Embryonic facial prominence (tissue), 1 donor: ENCODE results near the gene DOCK11.

Source experiments
- DNase-seq: peaks from one replicate; pipeline ENCODE4 v3.0.0-alpha.2; 2016; ENCODE audit errors: extremely low spot score

Gene DOCK11

DNA sequence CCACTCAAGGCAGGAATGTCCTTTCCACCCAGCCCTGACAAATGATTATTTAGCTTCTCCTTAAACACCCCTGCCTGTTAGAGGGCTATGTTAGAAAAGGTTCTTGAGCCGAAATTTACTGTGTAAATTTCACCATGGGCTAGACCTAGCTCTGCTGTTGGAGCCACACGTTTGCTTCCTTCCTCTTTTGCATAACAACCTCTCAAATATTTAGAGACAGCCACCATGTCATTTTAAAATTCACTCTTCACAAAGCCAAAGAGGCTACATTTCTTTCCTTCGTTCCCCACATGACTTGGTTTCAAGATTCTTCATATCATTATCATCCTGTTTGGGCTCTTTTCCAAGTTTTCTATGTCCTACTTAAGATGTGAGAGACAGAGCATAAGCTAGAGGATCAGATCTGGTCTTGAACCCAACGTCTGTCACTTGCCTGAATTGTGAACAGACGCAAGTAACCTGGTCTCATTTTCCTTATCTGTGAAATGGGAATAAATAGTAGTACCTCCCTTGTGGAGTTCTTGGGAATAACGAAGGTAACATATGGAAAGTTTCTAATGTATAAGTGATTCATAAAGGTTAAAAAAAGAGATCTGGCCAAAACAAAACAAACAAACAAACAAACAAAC lies 6.7 kb downstream of the DOCK11 start:
- DNase-seq: no peak

GRCh38 chrX:118503260-118504041 lies 7.8 kb downstream of the DOCK11 start:
- no peak for DNase-seq

DNA sequence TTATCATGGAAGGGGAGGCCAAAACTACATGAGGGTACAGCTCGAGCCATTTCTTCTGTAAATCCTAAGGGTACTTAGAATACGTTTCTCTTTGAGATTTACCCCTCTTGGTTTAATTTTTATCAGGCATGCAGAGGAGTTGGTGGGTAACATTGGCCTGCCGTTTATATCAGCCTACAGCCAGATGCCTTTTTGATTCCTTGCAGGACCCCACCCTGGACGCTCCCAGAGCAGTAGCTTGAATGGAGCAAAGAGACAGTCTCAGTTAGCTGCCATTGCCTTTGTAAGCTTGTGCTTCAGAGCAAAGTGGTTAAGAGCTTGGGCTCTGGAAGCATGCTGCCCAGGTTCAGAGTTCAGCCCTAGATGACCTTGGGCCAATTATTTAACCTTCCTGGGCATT lies 9.0 kb downstream of the DOCK11 start:
- DNase-seq: no peak

DNA sequence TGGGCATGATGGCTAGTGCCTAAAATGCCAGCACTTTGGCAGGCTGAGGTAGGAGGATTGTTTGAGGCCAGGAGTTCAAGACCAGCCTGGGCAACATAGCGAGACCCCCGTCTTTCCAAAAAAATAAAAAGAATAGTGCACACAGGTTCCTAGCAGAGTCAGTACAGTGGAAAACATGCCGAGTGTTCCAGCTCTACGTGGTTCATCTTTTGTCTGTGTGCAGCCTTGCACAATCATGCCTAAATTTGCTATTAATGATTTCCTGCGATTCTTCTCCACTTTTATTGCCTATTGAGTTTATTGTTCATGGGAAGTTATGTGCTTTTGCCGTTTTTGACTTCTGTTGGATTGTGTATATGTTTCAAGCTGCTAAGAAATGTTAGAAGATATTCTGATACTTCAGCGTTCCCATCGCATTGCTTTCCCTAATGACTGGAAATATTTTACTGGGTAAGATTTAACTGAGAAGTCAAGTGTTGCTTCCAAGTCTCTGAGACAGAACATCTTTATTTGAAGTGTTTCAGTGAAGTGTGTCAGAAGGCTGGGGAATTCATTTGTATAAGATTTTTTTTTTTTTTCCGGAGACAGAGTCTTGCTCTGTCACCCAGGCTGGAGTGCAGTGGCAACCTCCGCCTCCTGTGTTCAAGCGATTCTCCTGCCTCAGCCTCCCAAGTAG lies 11.3 kb downstream of the DOCK11 start:
- no peak for DNase-seq

DNA sequence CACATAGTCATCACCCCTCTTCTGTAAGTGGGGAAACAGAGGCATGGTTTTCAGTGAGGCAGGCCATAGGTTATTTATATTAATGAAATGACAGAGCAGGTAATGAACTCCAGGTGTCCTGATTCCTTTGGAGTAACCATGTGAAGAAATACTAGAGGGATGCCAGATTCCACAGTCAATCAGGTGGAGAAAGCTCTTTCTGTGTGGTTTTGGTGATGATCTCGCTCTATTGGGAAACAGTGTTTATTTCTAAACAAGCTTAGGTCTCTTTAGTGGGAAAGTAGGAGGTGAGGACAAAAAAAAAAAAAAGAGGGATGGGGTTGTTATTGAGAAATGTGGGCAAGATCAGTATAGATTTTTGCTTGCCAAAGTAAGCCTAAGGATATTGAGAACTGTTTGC lies 12.2 kb downstream of the DOCK11 start:
- DNase-seq: no peak

- no peak for DNase-seq
Measured at GRCh38 chrX:118508221-118508620, 12.6 kb downstream of the DOCK11 start.

DNA sequence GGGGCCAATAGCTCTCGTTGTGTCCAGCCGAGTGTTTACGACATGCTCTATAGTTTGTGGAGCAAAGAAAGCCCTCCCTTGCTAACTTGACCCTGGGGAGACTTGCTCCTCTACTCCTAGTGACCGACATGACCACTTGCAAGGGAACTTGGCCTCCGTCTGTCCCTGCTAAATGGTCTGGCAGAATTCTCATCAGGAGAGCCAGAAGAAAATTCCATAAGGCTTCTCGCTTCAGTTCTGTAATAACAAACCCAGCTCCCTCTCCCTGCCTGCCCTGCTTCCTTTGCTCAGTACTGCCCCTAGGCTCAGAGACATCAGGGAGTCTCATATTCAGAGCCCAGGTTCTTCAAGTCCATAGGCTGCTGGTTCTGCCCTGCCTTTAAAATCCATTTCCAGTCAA lies 13.0 kb downstream of the DOCK11 start:
- DNase-seq: no peak

DNA sequence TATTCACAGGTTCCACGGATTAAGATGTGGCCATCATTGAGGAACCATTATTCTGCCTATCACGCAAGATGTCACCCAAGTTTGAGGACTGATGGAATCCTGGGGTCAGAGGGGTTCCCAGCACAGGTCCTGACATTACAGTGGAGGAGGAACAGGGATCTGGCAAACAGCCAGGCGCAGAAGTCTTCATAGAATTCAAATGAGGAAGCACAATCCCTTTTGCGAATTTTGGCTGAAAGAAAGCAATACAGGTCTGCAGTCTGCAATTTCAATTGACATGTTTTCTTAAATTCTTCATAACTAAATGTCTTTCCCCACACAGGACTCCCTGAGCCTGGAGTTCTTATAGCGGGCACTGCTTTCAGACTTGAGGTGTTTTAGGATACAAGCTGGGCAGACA lies 14.5 kb downstream of the DOCK11 start:
- DNase-seq: no peak

DNA sequence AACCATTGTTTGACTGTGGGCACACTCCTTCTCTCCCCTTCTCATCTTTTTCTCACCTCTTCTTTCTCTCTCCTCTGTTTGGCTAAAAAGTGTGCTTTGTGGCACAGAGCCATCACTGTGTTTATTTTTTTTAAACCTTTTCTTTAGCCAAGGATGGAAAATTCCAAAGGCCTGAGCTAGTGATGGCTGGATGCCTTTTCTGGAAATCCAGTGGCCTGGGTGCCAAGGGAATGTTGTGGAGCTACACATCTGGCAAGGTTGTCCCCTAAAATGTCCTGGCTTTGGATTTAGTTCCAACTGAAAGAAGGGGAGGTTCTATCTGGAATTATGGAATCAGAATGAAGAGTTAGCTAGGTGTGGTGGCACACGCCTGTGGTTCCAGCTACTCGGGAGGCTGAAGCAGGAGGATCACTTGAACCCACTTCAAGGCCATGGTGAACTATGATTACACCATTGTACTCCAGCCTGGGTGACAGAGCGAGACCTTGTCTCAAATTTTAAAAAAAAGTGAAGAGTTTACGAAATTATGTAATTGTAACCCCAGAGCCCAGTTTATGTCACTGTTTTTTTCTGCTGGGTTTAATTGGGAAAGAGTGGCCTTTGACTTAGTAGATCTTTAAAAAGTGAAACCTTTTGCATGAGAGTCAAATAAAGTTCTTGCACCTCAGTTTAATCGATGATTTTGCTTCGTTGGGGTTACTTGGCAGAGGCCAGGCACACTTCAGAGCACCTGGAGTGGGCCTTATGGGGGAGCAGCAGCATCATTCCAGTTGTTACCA lies 17.7 kb downstream of the DOCK11 start:
- DNase-seq: no peak

DNA sequence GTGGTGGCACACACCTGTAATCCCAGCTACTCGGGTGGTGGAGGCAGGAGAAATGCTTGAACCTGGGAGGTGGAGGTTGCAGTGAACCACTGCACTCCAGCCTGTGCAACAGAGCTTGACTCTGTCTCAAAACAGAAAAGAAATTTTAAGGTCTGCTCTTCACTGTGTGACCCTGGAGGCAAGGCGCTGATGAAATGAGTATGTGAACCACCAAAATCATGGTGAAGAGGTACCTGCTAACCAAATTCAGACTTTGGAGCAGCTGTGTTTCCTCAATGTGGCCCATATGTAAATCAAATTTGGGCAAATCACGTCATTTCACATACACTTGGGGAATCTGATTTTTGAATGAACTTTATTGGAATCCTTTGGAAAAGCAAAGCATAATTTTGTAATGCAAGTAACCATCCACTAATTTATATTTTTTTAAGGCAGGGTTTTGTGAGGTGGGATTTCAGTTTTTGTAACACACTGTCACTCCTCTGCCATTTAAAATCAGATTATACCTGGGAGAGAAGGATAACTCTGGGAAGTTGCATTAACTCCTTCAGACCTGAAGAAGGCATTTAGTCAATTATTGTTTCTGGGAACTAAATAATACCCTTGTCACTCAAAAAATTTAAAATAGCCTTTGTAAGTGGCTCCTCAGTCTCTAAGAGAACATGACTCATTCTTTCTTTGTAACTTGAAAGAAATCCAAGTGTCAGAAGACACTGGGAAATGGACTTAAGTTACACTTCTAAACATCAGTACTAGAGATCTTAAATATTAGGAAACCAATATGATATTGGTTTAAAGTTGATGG lies 24.0 kb downstream of the DOCK11 start:
- no peak for DNase-seq

DNA sequence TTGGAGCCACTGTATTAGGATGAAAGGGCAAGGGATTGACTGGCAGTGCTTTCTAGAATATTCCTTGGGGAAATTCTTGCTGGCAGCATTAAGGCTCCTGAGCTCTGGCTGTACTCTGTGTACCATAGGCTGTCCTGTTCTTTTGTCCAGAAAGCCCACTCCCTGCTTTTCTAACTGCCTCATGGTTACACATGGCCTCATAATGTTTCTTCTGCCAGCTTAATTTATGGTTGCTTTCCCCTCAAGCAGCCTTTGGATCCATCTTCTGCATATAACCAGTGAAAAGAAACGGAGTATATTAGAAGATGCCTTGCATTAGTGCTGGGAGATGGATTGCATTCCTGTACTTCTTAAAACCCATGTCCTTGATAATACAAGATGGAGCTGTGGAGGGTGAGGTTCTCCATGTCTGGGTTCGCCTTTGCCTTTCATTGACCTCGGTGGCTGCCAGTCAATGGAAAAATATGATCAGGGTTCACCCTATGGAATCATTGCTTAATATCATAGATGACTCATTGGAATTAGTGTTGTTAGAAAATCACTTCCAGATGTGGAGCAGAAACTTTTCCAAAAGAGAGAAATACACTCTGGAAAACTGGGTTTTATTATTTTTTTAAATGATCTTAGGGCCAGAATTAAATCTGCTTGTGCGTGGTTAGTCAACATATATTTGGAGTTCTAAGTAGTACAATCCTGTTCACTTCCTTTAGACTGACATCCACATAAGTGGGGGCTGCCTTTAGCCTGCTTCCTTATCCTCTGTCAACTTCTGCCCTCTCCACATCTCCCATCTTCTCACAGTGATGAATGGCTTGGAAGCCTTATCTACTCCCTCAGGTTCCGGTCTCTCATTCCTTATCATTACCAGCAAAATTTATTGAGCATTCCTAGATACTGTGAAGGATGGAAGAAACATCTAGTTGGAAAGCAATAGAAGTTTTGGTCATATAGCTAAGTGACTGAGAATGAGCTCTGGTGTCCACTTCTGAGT lies 24.9 kb downstream of the DOCK11 start:
- DNase-seq: no peak

GRCh38 chrX:118521435-118521834 lies 25.8 kb downstream of the DOCK11 start:
- no peak for DNase-seq

DNA sequence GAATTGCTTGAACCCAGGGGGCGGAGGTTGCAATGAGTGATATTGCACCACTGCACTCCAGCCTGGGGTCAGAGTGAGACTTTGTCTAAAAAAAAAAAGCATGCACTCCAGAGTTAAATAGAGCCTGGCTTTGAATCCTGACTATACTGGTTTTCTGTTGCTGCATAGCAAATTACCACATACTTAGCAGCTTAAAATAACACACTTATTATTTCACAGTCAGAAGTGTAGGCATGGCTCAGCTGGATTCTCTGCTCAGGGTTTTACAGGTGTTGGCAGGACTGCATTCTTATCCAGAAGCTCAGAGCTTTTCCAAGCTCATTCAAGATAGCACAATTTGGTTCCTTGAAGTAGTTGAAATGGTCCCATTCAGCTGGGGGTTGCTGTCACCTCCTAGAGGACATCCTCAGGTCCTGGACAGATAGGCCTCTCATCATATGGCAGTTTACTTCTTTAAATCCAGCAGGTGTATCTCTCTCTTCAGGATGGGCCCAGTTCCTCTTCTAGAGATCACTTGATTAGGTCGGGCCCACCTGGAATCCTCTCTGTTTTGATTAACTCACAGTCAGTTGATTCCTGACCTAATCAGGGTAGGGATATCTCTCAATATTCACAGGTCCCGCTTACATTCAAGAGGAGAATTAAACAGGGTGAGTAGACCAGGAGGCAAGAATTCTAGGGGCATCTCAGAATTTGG lies 26.8 kb downstream of the DOCK11 start:
- DNase-seq: no peak

DNA sequence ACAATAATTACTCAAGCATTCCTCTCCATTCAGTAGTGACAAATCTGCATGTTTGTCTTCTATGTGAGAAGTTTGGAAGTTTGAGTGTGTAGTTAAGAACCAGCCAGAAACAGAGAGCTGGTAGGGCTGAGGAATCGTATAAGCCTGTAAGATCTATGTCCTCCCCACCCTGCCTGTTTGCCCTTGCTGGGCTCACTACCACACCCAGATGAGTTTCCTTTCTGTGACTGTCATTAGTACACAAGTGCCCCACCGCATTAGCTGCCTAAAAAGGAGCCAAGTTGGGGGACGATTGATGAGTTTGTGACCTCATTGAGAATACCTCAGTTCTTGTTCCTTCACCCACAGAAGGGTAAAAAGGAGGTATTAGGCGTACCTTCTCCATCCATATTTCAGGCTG lies 28.3 kb downstream of the DOCK11 start:
- no peak for DNase-seq

DNA sequence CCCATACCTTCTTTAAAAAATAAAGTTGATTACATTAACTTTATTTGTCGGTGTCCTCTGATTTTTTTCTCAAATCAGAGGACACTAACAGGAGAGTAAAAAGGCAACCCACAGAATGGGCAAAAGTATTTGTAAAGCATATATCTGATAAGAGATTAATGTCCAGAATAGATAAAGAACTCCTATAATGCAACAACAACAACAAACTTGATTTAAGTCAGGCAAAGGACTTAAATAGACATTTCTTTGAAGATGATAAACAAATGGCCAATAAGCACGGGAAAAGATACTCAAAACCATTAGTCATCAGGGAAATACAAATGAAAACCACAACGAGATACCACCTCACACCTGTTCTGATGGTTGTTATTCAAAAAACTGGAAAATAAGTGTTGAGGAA lies 28.7 kb downstream of the DOCK11 start:
- DNase-seq: no peak

GRCh38 chrX:118525174-118525730 lies 29.6 kb downstream of the DOCK11 start:
- no peak for DNase-seq

DNA sequence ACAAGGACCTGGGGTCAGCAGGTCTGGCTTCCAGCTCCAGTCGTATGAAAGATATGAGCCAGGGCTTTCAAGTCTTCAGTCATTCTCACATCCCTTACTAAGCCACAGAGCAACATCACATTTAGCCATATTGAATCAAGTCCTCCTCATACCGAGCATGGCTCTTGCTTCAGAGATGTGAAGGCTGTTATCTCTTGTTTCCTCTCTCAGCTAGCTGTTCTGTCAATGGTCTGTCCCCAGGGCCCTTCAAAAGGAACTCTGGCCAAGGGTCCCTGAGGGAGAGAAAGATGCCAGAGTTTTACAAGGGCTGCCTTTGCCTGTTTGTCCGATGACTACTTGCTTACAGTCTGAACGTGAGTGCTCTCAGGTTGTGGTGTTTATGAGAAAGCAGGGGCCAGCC lies 30.5 kb downstream of the DOCK11 start:
- DNase-seq: no peak

DNA sequence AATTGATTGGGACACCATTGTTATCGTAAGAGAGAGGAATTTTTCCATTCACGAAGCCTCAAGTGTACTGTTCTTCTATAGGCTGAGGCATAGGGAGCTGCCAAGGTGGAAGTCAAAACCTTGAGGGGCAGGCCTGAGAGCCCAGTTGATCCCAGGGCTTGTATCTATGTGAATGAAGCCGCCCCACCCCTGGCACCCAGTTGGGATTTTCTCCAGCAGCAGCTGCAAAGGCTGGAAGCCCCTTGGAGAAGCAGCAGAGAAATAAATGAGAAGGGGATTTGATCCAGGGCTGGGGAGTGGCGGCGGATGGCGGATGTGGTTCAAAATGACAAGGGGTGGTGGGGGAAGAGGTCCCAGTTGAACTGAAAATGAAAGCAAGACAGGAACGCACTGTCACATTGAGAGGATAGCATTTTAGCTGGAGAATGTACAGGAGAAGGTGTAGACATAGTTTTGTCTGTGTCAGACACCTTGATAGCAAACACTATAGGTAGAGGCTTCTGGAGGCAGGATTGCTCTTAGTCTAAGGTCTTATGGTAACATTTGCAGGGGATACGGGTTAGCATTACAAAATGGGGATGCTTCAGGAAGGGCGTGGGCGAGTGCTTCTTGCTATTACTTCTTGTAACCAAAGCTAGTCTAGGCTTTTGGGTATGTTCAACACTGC lies 32.6 kb downstream of the DOCK11 start:
- no peak for DNase-seq
